Epithelial cell of umbilical artery (primary cell): ENCODE results near the gene CIAO2B. TPM values are rescaled to one million over a fixed set of nuclear protein-coding genes. Genes with fewer than 3 reads are reported as not detected.

Experiments
- total RNA-seq: library from RNA; depleted of rRNA; stranded (reverse); fragments of >200 nt; gene quantifications from 2 replicates; pipeline ENCODE4 v1.2.3, GENCODE V29; 2014

CIAO2B gene
- total RNA-seq, result 169 and 285 TPM in 2 replicates

DNA sequence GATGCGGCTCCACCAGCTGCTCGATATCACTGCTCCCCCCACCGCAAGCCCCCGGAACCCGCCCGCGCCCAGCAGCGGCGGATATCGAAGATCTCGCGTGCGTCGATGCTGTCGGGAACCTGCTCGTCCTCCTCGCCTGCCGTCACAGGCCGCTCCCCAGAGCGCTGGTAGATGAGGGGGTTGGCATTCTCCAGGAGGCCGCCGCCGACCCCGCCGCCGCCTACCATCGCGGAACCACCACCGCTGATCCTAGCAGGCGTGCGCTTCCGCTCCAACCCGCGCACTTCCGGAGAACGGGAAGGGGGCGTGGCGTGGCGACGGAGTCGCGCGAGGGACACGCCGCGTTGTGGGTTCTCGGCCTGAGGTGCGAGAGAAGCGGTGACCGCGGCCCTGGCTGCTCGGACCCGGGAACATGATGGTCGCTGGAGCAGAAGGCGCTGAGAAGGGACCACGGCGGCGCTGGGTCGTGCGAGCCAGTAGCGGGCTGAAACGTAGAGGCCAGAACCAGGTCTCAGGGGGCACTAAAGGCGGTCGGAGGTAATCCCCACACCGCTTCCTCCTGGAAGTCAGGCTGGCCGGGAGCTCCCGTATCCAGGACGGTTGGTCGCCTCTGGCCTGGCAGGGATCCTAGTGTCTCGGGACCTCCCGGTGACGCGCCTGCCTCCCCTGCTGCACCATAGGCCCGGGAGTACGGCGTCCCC lies at the start of gene CIAO2B:
TSS of gene CIAO2B (minus strand) at position 265 of the 701 bp plus-strand sequence. CDS start at position 227, 38 bp downstream.

DNA sequence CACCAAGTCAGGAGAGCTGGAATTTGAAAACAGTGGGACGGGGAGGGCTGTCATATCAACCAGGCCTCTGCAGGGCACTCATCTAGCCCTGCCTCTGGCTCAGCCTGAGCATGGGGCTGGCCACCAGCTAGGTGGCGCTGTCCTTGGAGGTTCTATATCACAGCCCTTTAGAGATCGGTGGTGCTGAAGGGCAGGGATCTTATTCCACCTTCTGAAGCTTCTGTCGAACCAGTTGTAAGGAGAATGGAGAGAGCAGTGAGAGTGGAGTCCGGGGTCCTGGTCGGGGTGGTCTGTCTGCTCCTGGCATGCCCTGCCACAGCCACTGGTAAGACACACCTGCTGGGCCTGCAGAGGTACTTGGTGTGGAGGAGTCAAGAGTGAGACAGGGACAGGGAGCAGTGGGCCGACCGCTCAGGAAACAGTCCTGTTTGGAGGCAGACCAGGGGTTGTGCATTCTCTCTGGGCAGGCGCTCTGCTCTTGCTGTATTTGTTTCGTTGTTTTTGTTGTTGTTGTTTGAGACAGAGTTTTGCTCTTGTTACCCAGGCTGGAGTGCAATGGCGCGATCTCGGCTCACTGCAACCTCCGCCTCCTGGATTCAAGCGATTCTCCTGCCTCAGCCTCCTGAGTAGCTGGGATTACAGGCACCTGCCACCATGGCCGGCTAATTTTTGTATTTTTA lies 27.0 kb upstream of the CIAO2B start, which contains the start of gene CES3:
TSS of gene CES3 (plus strand) at position 202 of the 680 bp plus-strand sequence. CDS start at position 244, 42 bp downstream.

DNA sequence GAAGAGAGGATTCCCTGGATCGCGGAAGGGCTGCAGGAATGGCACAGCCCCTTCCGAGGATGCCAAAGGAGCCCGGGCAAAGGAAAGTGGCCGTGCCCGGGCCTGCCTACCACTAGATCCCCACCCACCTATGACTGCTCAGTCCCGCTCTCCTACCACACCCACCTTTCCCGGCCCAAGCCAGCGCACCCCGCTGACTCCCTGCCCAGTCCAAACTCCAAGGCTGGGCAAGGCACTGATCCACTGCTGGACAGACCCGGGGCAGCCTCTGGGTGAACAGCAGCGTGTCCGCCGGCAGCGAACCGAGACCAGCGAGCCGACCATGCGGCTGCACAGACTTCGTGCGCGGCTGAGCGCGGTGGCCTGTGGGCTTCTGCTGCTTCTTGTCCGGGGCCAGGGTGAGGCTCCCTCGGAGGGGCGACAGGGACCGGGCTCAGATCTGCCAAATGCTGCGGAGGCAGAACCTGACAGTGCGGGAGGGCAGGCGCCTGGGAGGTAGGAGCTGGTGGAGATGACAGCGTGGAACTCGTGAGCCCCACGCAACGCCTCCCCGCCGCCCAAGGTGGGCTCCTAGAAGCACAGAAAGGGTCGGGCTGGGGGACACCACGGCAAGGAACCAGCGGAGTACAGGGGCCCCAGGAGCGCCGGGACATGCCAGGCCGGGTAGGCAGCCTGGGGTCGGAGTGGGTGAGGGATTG lies 1.3 kb upstream of the CIAO2B start, which contains the start of gene CES2:
TSS of gene CES2 (plus strand) at position 203 of the 698 bp plus-strand sequence. CDS start at position 323, 120 bp downstream.

DNA sequence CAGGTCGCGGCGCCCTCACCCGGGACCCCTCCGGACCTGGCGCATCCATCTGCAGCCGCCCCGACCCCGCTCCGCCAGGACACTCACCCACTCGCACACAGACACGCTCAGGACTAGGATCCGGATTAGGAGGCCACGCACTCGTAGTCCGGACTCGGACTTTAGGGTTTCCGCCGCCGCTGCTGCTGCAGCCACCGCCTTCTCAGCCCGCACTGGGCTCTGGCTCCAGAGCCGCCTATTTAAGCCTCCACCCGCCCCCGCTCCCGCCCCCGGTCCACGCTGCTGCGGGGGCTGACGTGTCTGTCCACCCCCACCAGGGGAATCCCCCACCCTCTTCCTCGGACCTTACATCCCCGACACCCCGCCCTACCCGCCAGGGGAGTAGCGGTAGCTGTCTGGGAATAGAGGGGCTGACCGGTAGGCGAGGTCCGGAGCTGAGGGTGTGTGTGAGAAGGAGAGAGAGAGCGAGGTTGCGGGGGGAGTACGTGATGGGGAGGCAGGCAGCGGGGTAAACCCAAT lies 8.8 kb downstream of the CIAO2B start, which contains the start of gene RRAD:
TSS of gene RRAD (minus strand) at position 214 of the 519 bp plus-strand sequence. CDS start 356 bp downstream, outside the sequence.

DNA sequence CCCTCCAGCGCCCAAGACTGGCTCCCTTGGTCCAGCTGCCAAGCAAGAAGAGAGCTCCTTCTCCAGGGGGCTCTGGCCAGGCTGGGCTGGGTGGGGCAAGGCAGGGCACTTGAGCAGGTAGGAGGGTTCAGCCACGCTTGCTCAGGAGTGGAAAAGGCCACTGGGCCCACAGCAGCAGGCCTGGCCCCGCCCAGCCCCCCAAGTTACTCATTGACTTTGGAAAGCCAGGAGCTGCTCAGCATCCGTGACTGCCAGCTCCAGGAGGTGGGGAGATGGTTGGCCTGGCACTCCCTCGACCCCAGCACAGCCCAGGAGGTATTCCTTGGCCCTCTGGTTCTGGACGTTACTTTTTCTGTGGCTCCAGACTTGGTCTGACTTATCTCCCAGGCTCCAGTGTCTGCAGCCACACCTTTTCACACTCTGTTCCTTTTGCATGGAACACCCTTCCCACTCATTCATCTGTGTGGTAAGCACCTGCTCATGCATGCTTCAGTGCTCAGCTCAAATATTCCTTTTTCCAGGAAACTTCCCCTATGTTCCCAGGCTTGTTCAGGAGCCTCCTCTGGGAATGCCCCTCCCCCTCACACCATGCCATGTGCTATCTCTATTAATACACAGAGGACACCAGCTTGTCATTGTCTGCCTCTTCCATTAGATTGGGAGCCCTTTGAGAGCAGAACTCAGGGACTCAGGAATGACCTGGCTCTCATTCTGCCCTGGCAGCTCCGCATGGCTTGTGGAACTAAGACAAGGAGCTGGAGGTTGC lies 15.2 kb downstream of the CIAO2B start, which contains the start of gene CDH16:
TSS of gene CDH16 (minus strand) at position 83 of the 766 bp plus-strand sequence. CDS start 820 bp downstream, outside the sequence.

Other genes starting within 250 kb of the CIAO2B start
- gene CMTM4, start 237.7 kb downstream of the CIAO2B start, total RNA-seq, result 9.3 and 10.4 TPM in 2 replicates
- gene DYNC1LI2, start 182.8 kb downstream of the CIAO2B start, total RNA-seq, result 121 and 163 TPM in 2 replicates
- not detected in 2 replicates for gene TERB1, start 132.8 kb downstream of the CIAO2B start, total RNA-seq
- 93.2 and 94.8 TPM in 2 replicates for gene NAE1, start 103.4 kb downstream of the CIAO2B start, total RNA-seq
- not detected in 2 replicates for gene CA7, start 90.0 kb downstream of the CIAO2B start, total RNA-seq
- 5.2 and 19.8 TPM in 2 replicates for gene PDP2, start 53.9 kb downstream of the CIAO2B start, total RNA-seq
- gene CDH16, start 15.5 kb downstream of the CIAO2B start, total RNA-seq, result not detected in 2 replicates
- 0.65 and 1.5 TPM in 2 replicates for gene RRAD, start 8.9 kb downstream of the CIAO2B start, total RNA-seq
- 12.0 and 17.5 TPM in 2 replicates for gene CES2, start 1.1 kb upstream of the CIAO2B start, total RNA-seq
- not detected in 2 replicates for gene CES3, start 26.9 kb upstream of the CIAO2B start, total RNA-seq
- gene CES4A, start 54.2 kb upstream of the CIAO2B start, total RNA-seq, result 0.65 and 0.91 TPM in 2 replicates
- gene CBFB, start 94.7 kb upstream of the CIAO2B start, total RNA-seq, result 143 and 146 TPM in 2 replicates
- 7.8 and 10.8 TPM in 2 replicates for gene PHAF1, start 175.5 kb upstream of the CIAO2B start, total RNA-seq
- 1.6 and 4.0 TPM in 2 replicates for gene B3GNT9, start 216.6 kb upstream of the CIAO2B start, total RNA-seq
- 22.3 and 23.7 TPM in 2 replicates for gene TRADD, start 225.5 kb upstream of the CIAO2B start, total RNA-seq
- gene FBXL8, start 225.6 kb upstream of the CIAO2B start, total RNA-seq, result 2.3 and 5.8 TPM in 2 replicates
- 0.32 and 0.61 TPM in 2 replicates for gene HSF4, start 230.3 kb upstream of the CIAO2B start, total RNA-seq
- gene NOL3, start 236.1 kb upstream of the CIAO2B start, total RNA-seq, result 7.3 and 12.3 TPM in 2 replicates
- 11.7 and 13.4 TPM in 2 replicates for gene MATCAP1, start 249.6 kb upstream of the CIAO2B start, total RNA-seq